ENCODE measurements around the gene ITGB8. TPM values are rescaled to one million over a fixed set of nuclear protein-coding genes. Genes with fewer than 3 reads are reported as not detected.

Gene ITGB8
- total and polyA plus RNA-seq, 2 of the 4 experiments (the other 2 are of a cell fraction): 2.6 to 10.2 TPM

DNA sequence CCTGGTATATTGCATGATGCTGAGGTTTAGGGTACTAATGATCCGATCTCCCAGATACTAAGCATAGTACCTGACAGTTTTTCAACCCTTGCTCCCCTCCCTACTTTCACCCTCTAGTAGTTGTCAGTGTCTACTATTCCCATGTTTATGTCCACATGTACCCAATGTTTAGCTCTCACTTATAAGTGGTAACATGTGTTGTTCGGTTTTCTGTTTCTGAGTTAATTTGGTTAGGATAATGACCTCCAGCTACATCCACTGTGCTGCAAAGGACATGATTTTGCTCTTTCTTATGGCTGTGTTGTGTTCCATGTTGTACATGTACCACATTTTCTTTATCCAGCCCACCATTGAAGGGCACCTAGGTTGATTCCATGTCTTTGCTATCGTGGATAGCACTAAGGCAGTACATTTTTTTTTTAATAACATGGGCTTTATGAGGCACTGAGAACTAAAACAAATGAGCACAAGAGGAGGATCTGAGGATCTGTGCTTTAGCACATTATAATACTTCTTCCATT lies 28.1 kb downstream of the ITGB8 start:
- no peak overlapping the region for H3K14ac ChIP-seq (replicated peaks; ENCODE audit: low read depth, low read length)
- H2AK5ac ChIP-seq (ENCODE audit: low read depth, low read length): no peak overlapping the region
- H3K9me1 ChIP-seq (ENCODE audit: insufficient read depth, low read length): no peaks in the 10 kb centered on the region
- H4K20me1 ChIP-seq (ENCODE audit: insufficient read depth, low read length): no peaks in the 10 kb centered on the region
- H2BK5ac ChIP-seq (ENCODE audit: low read depth, low read length, poor library complexity, severe bottlenecking): no peak overlapping the region
- H3K23ac ChIP-seq (ENCODE audit: low read depth, low read length): no peak overlapping the region
- no peak overlapping the region for H3K56ac ChIP-seq (ENCODE audit: extremely low read depth, insufficient read depth, low read length)
- ChIA-PET POLR2A (ENCODE audit: unreplicated experiment) (no interaction called here), CTCF (no interaction called here)
- H2BK15ac ChIP-seq (ENCODE audit: low read depth, low read length): no peak overlapping the region
- H3K79me1 ChIP-seq (ENCODE audit: low read depth in 1 of 2, low read length in 2 of 2): no peaks in the 10 kb centered on the region
- 0 out of 2 replicates have a peak, but pooled peaks cover 2% of the 10 kb centered on the region for H3K4me1 ChIP-seq (ENCODE audit: control insufficient read depth, insufficient read depth, low read length)
- intact Hi-C loops (cut with micrococcal nuclease) (no loop called here), dilution Hi-C loops (cut with HindIII; ENCODE audit: low sequenced_read_pairs, unreplicated experiment) (no loop called here), in situ Hi-C loops (cut with MboI; ENCODE audit: low sequenced_read_pairs) (no loop called here)
- no peak for DNase-seq
- no peaks in the 10 kb centered on the region for H3K9me3 ChIP-seq (ENCODE audit: control insufficient read depth, insufficient read depth, low read length)
- H2AFZ ChIP-seq (replicated peaks; ENCODE audit: low read length, poor library complexity): no peak overlapping the region
- no peaks in the 10 kb centered on the region for H3K27me3 ChIP-seq (ENCODE audit: control insufficient read depth, insufficient read depth, low read length)
- H2BK20ac ChIP-seq (ENCODE audit: low read depth, low read length): no peak overlapping the region
- no peak overlapping the region for H4K5ac ChIP-seq (ENCODE audit: low read depth, low read length)
- H3K4me2 ChIP-seq (ENCODE audit: low read depth, low read length): no peak overlapping the region
- H2BK120ac ChIP-seq (ENCODE audit: low read depth, low read length): no peak overlapping the region
- peaks cover 5% of the 10 kb centered on the region; the same call in 1 of the 2 replicates for H3K36me3 ChIP-seq (ENCODE audit: control insufficient read depth, insufficient read depth, low read length)
- H3K9ac ChIP-seq (ENCODE audit: low read depth, low read length): no peak overlapping the region
- H3K27ac ChIP-seq (ENCODE audit: insufficient read depth, low read length): no peak overlapping the region
- no peak overlapping the region for H3K4ac ChIP-seq (ENCODE audit: low read depth, low read length)
- H2AK9ac ChIP-seq (replicated peaks; ENCODE audit: low read depth, low read length, poor library complexity): no peak overlapping the region
- TF ChIP-seq MAFK (IDR thresholded peaks at IDR 0.05; ENCODE audit: low read depth, low read length) (no peak), MXI1 (IDR thresholded peaks at IDR 0.05; ENCODE audit: borderline replicate concordance, low read depth, low read length) (no peak)
- H4K8ac ChIP-seq (ENCODE audit: low read depth in 2 of 2, low read length in 2 of 2): no peak overlapping the region
- no peak for ATAC-seq (ENCODE audit: low read depth)
- no CpG with 5 or more reads among the region's 3 CpGs for WGBS, 2 experiments (ENCODE audit: extremely low coverage in 2 of 2, insufficient read length in 1 of 2)
- H3K18ac ChIP-seq (ENCODE audit: low read depth, low read length): no peak overlapping the region
- no TSS peak for BruUV-seq (replicated peaks)
- H3K4me3 ChIP-seq (ENCODE audit: insufficient read depth, low read depth, low read length): no peak overlapping the region
- H4K91ac ChIP-seq (ENCODE audit: insufficient read depth, low read depth, low read length): no peak overlapping the region

Data from IMR-90 (cell line).